A549 treated with AZD2906 at 1 μM for 4 hours (cell line): ENCODE data around the gene TERT. TPM values are rescaled to one million over a fixed set of nuclear protein-coding genes. Genes with fewer than 3 reads are reported as not detected.

Source experiments
- total RNA-seq: library from RNA; stranded (reverse); fragments of 200-300 nt; extraction: Qiagen RNA extraction; gene quantifications from 5 replicates; pipeline ENCODE4 v1.2.3, GENCODE V29; 2022

TERT gene
- total RNA-seq, result 2.3 to 3.1 TPM (median 2.8 TPM) in 5 replicates

DNA sequence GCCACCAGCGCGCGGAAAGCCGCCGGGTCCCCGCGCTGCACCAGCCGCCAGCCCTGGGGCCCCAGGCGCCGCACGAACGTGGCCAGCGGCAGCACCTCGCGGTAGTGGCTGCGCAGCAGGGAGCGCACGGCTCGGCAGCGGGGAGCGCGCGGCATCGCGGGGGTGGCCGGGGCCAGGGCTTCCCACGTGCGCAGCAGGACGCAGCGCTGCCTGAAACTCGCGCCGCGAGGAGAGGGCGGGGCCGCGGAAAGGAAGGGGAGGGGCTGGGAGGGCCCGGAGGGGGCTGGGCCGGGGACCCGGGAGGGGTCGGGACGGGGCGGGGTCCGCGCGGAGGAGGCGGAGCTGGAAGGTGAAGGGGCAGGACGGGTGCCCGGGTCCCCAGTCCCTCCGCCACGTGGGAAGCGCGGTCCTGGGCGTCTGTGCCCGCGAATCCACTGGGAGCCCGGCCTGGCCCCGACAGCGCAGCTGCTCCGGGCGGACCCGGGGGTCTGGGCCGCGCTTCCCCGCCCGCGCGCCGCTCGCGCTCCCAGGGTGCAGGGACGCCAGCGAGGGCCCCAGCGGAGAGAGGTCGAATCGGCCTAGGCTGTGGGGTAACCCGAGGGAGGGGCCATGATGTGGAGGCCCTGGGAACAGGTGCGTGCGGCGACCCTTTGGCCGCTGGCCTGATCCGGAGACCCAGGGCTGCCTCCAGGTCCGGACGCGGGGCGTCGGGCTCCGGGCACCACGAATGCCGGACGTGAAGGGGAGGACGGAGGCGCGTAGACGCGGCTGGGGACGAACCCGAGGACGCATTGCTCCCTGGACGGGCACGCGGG, at the start of gene TERT:
Gene TERT, minus strand, starts transcription at position 234 of the 815 bp plus-strand sequence. Its CDS starts 79 bp downstream, at position 155.

DNA sequence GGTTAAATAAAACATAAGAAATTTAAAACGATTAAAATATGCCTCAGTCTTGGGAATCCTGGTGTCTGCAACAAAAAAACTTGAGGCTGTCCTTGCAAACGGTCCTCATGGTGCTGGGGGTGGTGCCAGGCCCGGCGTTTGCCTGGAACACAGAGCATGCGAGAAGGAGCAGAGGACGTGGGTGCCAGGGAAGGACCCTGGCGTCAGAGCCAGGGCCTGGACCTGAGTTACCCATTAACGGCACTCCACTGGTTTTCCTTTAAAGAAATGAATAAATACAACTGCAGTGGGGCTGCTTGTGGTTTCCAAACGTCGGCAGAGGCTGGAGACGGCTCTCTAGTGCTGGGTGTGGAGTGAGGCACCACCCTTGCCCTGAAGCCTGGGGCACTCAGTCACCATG, 69.8 kb downstream of the TERT start, which contains the start of gene SLC6A18:
Gene SLC6A18, plus strand, starts transcription at position 301 of the 400 bp plus-strand sequence. Its CDS starts 97 bp downstream, at position 398.

Other genes with a start within 250 kb of the TERT start
- gene SLC12A7, start 183.0 kb downstream of the TERT start, total RNA-seq, result 24.4 to 30.0 TPM (median 28.4 TPM) in 5 replicates
- 0.42 to 0.71 TPM (median 0.66 TPM) in 5 replicates for gene SLC6A19, start 93.5 kb downstream of the TERT start, total RNA-seq
- gene SLC6A18, start 69.7 kb downstream of the TERT start, total RNA-seq, result 0.24 TPM in 1 of 5 replicates, not detected in the others
- 164 to 207 TPM (median 177 TPM) in 5 replicates for gene CLPTM1L, start 50.0 kb upstream of the TERT start, total RNA-seq
- 1.00 to 2.2 TPM (median 1.3 TPM) in 5 replicates for gene SLC6A3, start 150.4 kb upstream of the TERT start, total RNA-seq
- gene LPCAT1, start 228.9 kb upstream of the TERT start, total RNA-seq, result 163 to 174 TPM (median 170 TPM) in 5 replicates